ENCODE data around the gene STK10.

STK10 gene

GRCh38 chr5:172178991-172179989 is 8.7 kb downstream of the STK10 start:
- no peak for DNase-seq (ENCODE audit: low spot score)
- H3K4me3 ChIP-seq, result peak overlapping the region; percentile 49
- TF ChIP-seq CTCF (IDR thresholded peaks at IDR 0.05), result no peak
- H3K27ac ChIP-seq, result peak overlapping the region in 1 of 2 donors; percentile 76

DNA sequence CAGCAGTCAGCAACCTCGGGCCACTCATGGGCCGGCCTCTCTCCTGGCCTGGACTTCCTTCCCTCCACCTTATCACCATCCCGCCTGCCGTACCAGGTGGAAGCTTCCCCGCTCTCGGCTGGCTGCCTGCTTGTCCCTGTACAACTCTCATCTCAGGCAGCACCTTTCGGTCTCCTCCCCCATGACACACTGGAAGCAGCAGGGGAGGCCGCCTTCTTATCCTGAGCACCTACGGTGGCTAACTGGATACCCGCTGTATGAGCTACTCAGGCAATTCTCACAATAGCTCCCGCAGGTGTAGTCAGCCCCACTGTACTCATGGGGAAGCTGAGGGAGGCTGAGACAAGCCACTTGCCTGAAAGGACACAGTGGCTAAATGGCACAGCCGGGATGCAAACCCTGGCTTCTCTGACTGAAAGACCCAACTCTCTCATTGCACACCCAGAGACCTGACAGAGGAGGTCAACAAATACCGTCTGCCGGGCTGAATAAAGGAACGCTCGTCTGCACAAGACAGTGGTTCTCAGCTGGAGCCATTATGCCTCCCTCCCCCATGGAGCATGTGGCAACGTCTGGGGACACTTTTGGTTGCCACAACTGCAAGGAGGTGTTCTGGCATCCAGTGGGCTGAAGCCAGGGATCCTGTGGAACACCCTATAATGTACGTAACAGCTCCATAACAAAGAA is 9.6 kb downstream of the STK10 start:
- no peak for DNase-seq (ENCODE audit: low spot score)
- Histone ChIP-seq H3K4me3 (no peak overlapping the region), H3K27ac (peak overlapping the region in 1 of 2 donors; percentile 76)
- TF ChIP-seq CTCF (IDR thresholded peaks at IDR 0.05), result no peak

GRCh38 chr5:172177176-172177575 is 10.8 kb downstream of the STK10 start:
- Histone ChIP-seq H3K27ac (no peak overlapping the region), H3K4me3 (no peak overlapping the region)
- DNase-seq (ENCODE audit: low spot score), result no peak
- TF ChIP-seq CTCF (IDR thresholded peaks at IDR 0.05), result no peak

DNA sequence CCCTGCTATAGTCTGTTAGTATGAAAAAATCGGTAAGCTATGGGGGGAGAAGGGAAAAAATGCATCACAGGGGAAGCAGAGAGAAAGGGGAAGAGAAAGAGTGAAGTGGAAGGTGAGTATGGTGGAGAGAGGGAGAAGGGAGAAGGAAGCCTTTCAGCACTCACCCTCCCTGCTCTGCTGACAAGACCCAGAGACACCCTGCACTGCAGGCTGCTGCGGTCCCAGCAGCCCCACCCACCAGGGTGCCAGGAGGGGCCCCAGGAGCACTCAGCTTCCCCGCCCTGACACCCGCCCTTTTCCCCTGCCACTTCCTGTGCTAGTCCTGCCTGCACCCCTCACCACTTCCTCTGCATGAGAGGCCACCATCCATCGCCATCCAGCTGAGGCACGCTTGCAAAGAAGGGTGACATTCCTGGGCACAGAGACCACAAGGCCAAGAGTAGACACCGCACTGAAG is 12.7 kb downstream of the STK10 start:
- no peak for TF ChIP-seq CTCF (IDR thresholded peaks at IDR 0.05)
- Histone ChIP-seq H3K27ac (peak overlapping the region in 1 of 2 donors; percentile 32), H3K4me3 (peak overlapping the region; percentile 14)
- no peak for DNase-seq (ENCODE audit: low spot score)

DNA sequence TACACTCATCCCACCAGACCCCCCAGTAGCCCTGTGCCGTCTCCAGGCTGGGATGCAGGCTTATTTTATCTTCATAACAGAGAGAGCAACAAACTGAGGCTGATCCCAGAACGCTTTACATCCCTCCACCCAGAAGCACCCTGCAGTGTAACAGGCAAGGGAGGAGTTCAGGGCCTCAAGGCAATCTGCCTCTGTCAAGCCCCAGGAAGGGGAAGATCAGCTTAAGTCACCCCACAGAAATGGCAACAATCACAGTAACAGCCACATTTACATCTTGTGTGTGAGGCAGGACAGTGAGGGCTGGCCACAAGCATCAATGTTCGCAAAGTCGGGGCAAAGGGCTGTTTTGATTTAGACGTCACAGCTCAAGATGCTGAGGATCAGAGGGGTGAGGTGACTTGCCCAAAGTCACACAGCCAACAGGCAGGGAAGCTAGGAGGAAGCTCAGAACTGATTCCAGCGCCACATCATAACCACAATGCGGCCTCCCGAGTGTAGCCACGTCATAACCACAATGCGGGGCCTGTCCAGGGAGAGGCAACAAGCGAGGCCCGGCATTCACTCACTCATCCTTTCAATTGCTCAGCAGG is 14.4 kb downstream of the STK10 start:
- H3K27ac ChIP-seq, result peak overlapping the region in 1 of 2 donors; percentile 4

More for the DNA sequence above, 14.4 kb downstream of the STK10 start:
- no peak overlapping the region for H3K4me3 ChIP-seq
- no peak for TF ChIP-seq CTCF (IDR thresholded peaks at IDR 0.05)
- DNase-seq (ENCODE audit: low spot score), result no peak
